ENCODE data around the gene MYOZ1.
"Not testable (repeated sequence)": the region's sequence is repeated elsewhere in the genome, so short reads cannot be mapped to it uniquely, and the experiment has no call there.

MYOZ1 gene

GRCh38 chr10:73641328-73642060 lies at the start of gene MYOZ1:
TSS of gene MYOZ1 (minus strand) at chr10:73641474. CDS start at chr10:73640017, 1,457 bp downstream.
- no peak for DNase-seq (ENCODE audit: low read depth)

GRCh38 chr10:73690755-73691154 lies 49.5 kb upstream of the MYOZ1 start:
- not testable (repeated sequence) for DNase-seq (ENCODE audit: low read depth)

- not testable (repeated sequence) for DNase-seq (ENCODE audit: low read depth)
Observed at GRCh38 chr10:73689596-73689995, 48.3 kb upstream of the MYOZ1 start.

GRCh38 chr10:73687641-73688040 lies 46.4 kb upstream of the MYOZ1 start:
- not testable (repeated sequence) for DNase-seq (ENCODE audit: low read depth)

GRCh38 chr10:73674546-73674945 lies 33.3 kb upstream of the MYOZ1 start:
- DNase-seq (ENCODE audit: low read depth) = not testable (repeated sequence)

GRCh38 chr10:73668378-73668777 lies 27.1 kb upstream of the MYOZ1 start:
- not testable (repeated sequence) for DNase-seq (ENCODE audit: low read depth)

- not testable (repeated sequence) for DNase-seq (ENCODE audit: low read depth)
Observed at GRCh38 chr10:73666153-73666809, 25.0 kb upstream of the MYOZ1 start.

GRCh38 chr10:73665581-73665980 lies 24.3 kb upstream of the MYOZ1 start:
- DNase-seq (ENCODE audit: low read depth) = not testable (repeated sequence)

GRCh38 chr10:73664156-73665040 lies 23.1 kb upstream of the MYOZ1 start:
- DNase-seq (ENCODE audit: low read depth) = not testable (repeated sequence)

GRCh38 chr10:73663621-73664020 lies 22.3 kb upstream of the MYOZ1 start:
- DNase-seq (ENCODE audit: low read depth) = not testable (repeated sequence)

GRCh38 chr10:73662705-73663104 lies 21.4 kb upstream of the MYOZ1 start:
- DNase-seq (ENCODE audit: low read depth) = not testable (repeated sequence)

- DNase-seq (ENCODE audit: low read depth) = no peak
Observed at GRCh38 chr10:73655990-73656298, 14.7 kb upstream of the MYOZ1 start, which contains the start of gene SYNPO2L. TSS of gene SYNPO2L (minus strand) at chr10:73656029. CDS start at chr10:73655922, 107 bp downstream.

GRCh38 chr10:73655257-73655989 lies 14.1 kb upstream of the MYOZ1 start:
- DNase-seq (ENCODE audit: low read depth) = no peak

- DNase-seq (ENCODE audit: low read depth) = no peak
Observed at GRCh38 chr10:73653701-73654100, 12.4 kb upstream of the MYOZ1 start.

- no peak for DNase-seq (ENCODE audit: low read depth)
Observed at GRCh38 chr10:73653195-73653594, 11.9 kb upstream of the MYOZ1 start.

- no peak for DNase-seq (ENCODE audit: low read depth)
Observed at GRCh38 chr10:73650537-73651331, 9.5 kb upstream of the MYOZ1 start.

- no peak for DNase-seq (ENCODE audit: low read depth)
Observed at GRCh38 chr10:73649876-73650536, 8.7 kb upstream of the MYOZ1 start.

GRCh38 chr10:73648975-73649829 lies 7.9 kb upstream of the MYOZ1 start:
- DNase-seq (ENCODE audit: low read depth) = no peak

- DNase-seq (ENCODE audit: low read depth) = no peak
Observed at GRCh38 chr10:73647875-73648651, 6.8 kb upstream of the MYOZ1 start.

Measured in HS-27A (cell line).